ENCODE measurements around the gene ZNF579. TPM values are rescaled to one million over a fixed set of nuclear protein-coding genes. Genes with fewer than 3 reads are reported as not detected.

The ZNF579 gene
- total and polyA plus RNA-seq, 10 donors, result 0.72 to 10.6 (median 5.7) TPM

- intact Hi-C loops (cut with DNase I; ENCODE audit: low total_unique reads), result no loop called here
- Histone ChIP-seq H3K4me1 (no peaks in the 10 kb centered on the region), H3K4me3 (no peak overlapping the region), H3K36me3 (no peaks in the 10 kb centered on the region), H3K9me3 (no peaks in the 10 kb centered on the region), H3K27ac (no peak overlapping the region), H3K27me3 (replicated peaks in 1 of 7) (peaks cover 0 to 43% (median 4%) of the 10 kb centered on the region in 7 donors)
- TF ChIP-seq POLR2AphosphoS5 (IDR thresholded peaks at IDR 0.05) (no peak), CTCF (IDR thresholded peaks at IDR 0.05 in 8 of 11, conservative IDR thresholded peaks at IDR 0.05 in 3 of 11) (no peak), POLR2A (IDR thresholded peaks at IDR 0.05) (no peak)
- 66 to 84% (median 75%) methylated on average over 13 of the region's 13 CpGs for WGBS, 5 donors
- no peak for DNase-seq
Measured at GRCh38 chr19:55553217-55554182, 27.1 kb downstream of the ZNF579 start.

GRCh38 chr19:55552620-55553019 is 28.0 kb downstream of the ZNF579 start:
- H3K36me3 ChIP-seq, result no peaks in the 10 kb centered on the region
- WGBS, 5 donors, result 73 to 77% (median 76%) methylated on average over 13 of the region's 13 CpGs
- no peaks in the 10 kb centered on the region for H3K4me1 ChIP-seq
- H3K4me3 ChIP-seq, result no peak overlapping the region
- no peaks in the 10 kb centered on the region for H3K9me3 ChIP-seq
- no peak overlapping the region for H3K27ac ChIP-seq
- TF ChIP-seq CTCF (IDR thresholded peaks at IDR 0.05 in 8 of 11, conservative IDR thresholded peaks at IDR 0.05 in 3 of 11), result no peak
- no peak for TF ChIP-seq POLR2AphosphoS5 (IDR thresholded peaks at IDR 0.05)
- TF ChIP-seq POLR2A (IDR thresholded peaks at IDR 0.05), result no peak
- no peak for DNase-seq
- intact Hi-C loops (cut with DNase I; ENCODE audit: low total_unique reads), result no loop called here
- H3K27me3 ChIP-seq (replicated peaks in 1 of 7), result peaks cover 0 to 49% (median 4%) of the 10 kb centered on the region in 7 donors

- no peak overlapping the region for H3K27ac ChIP-seq
- DNase-seq, result no peak
- H3K4me3 ChIP-seq, result no peak overlapping the region
- 77 to 90% (median 81%) methylated on average over 5 of the region's 5 CpGs for WGBS, 5 donors
- H3K4me1 ChIP-seq, result peaks cover 0 to 4% (median 0%) of the 10 kb centered on the region in 6 donors
- peaks cover 0 to 53% (median 7%) of the 10 kb centered on the region in 7 donors for H3K27me3 ChIP-seq (replicated peaks in 1 of 7)
- TF ChIP-seq POLR2A (IDR thresholded peaks at IDR 0.05) (no peak), POLR2AphosphoS5 (IDR thresholded peaks at IDR 0.05) (no peak), CTCF (IDR thresholded peaks at IDR 0.05 in 8 of 11, conservative IDR thresholded peaks at IDR 0.05 in 3 of 11) (no peak)
- H3K36me3 ChIP-seq, result no peaks in the 10 kb centered on the region
- intact Hi-C loops (cut with DNase I; ENCODE audit: low total_unique reads), result no loop called here
- H3K9me3 ChIP-seq, result no peaks in the 10 kb centered on the region
Measured at GRCh38 chr19:55552206-55552605, 28.4 kb downstream of the ZNF579 start.

- H3K27me3 ChIP-seq (replicated peaks in 1 of 7), result peaks cover 0 to 72% (median 9%) of the 10 kb centered on the region in 7 donors
- TF ChIP-seq POLR2A (IDR thresholded peaks at IDR 0.05), result no peak
- TF ChIP-seq CTCF (IDR thresholded peaks at IDR 0.05 in 8 of 11, conservative IDR thresholded peaks at IDR 0.05 in 3 of 11), result no peak
- no peak for TF ChIP-seq POLR2AphosphoS5 (IDR thresholded peaks at IDR 0.05)
- no peak for DNase-seq
- H3K4me3 ChIP-seq, result no peak overlapping the region
- peaks cover 0 to 7% (median 0%) of the 10 kb centered on the region in 6 donors for H3K4me1 ChIP-seq
- no peak overlapping the region for H3K27ac ChIP-seq
- H3K36me3 ChIP-seq, result no peaks in the 10 kb centered on the region
- no peaks in the 10 kb centered on the region for H3K9me3 ChIP-seq
- WGBS, 5 donors, result 68 to 83% (median 74%) methylated on average over 7 of the region's 7 CpGs
- intact Hi-C loops (cut with DNase I; ENCODE audit: low total_unique reads), result no loop called here
Measured at GRCh38 chr19:55550321-55550650, 30.4 kb downstream of the ZNF579 start.
